C4-2B (cell line): ENCODE results near the gene APAF1.

Experiments
- CTCF ChIP-seq: fragments of 450-650 bp; conservative IDR thresholded peaks from 2 replicates; pipeline ENCODE4 v1.5.1; 2017; ENCODE audit warnings: mild to moderate bottlenecking
- ZFX ChIP-seq: fragments of 450-650 bp; IDR thresholded peaks from 2 replicates; pipeline ENCODE4 v1.6.1; 2017

DNA sequence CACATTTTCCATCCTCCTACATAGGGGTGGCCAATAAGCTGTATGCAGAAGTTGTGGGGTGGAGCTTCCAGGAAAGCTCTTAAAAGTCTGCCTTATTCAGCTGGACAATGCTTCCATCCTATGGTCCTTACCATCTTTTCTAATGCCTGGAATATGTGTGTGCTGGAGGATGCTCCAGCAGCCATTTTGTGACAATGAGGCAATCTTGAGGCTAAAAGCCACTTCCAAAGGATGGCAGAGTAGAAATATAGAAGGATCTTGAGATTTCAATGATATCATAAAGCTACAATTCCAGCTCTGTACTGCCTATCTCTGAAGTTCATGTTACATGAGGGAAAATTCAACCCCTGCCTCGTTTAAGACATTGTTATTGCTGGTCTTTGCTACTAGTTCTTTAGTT is 95.7 kb downstream of the APAF1 start:
- TF ChIP-seq CTCF (no peak), ZFX (no peak)
